Measurements from ENCODE around the gene UBTD1. TPM values are rescaled to one million over a fixed set of nuclear protein-coding genes. Genes with fewer than 3 reads are reported as not detected.
A peak's percentile ranks its signal among the peaks of the same experiment; 100 is the strongest.
"Not testable (repeated sequence)": the region's sequence is repeated elsewhere in the genome, so short reads cannot be mapped to it uniquely, and the experiment has no call there.

UBTD1 gene
- total RNA-seq, 2 experiments from 2014 or later = 1.6 to 2.1 TPM

- intact Hi-C loops (cut with micrococcal nuclease) = no loop called here
- peak; percentile 17 for ATAC-seq
- H3K27ac Mint-ChIP-seq = no peak overlapping the region
- DNase-seq = no peak
- ChIA-PET CTCF (interaction anchor here (1.6 to 1.8 kb wide), 2 partner anchors 10 to 113 kb away, joined by 4 read pairs; partner anchors contain the start of genes AVPI1 and HOGA1), POLR2A (no interaction called here)
- H3K36me3 Mint-ChIP-seq (ENCODE audit: low read depth) = no peaks in the 10 kb centered on the region
- no peaks in the 10 kb centered on the region for H3K9me3 Mint-ChIP-seq
- H3K27me3 Mint-ChIP-seq = no peaks in the 10 kb centered on the region
- no peak overlapping the region for H3K4me3 Mint-ChIP-seq
- H3K4me1 Mint-ChIP-seq (ENCODE audit: low read depth) = no peaks in the 10 kb centered on the region
- no peak for TF ChIP-seq CTCF (IDR thresholded peaks at IDR 0.05)
Observed at GRCh38 chr10:97573672-97574071, 74.9 kb downstream of the UBTD1 start.

- ATAC-seq = no peak
- TF ChIP-seq CTCF (IDR thresholded peaks at IDR 0.05) = no peak
- no peak for DNase-seq
- intact Hi-C loops (cut with micrococcal nuclease) = no loop called here
- CTCF ChIA-PET = interaction anchor here (0.9 to 1.8 kb wide), 5 partner anchors 9 to 157 kb away, joined by 3 to 4 read pairs (median 3); partner anchors contain the start of genes AVPI1 and HOGA1
- no peaks in the 10 kb centered on the region for H3K4me1 Mint-ChIP-seq (ENCODE audit: low read depth)
- POLR2A ChIA-PET = interaction anchor here (0.6 kb wide), 1 partner anchor 160 kb away, joined by 3 read pairs; no protein-coding TSS in a partner anchor
- H3K27ac Mint-ChIP-seq = no peak overlapping the region
- no peaks in the 10 kb centered on the region for H3K27me3 Mint-ChIP-seq
- H3K4me3 Mint-ChIP-seq = no peak overlapping the region
- H3K9me3 Mint-ChIP-seq = no peaks in the 10 kb centered on the region
- H3K36me3 Mint-ChIP-seq (ENCODE audit: low read depth) = no peaks in the 10 kb centered on the region
Observed at GRCh38 chr10:97574374-97575126, 75.8 kb downstream of the UBTD1 start.

GRCh38 chr10:97575127-97575668 lies 76.5 kb downstream of the UBTD1 start:
- ChIA-PET CTCF (interaction anchor here (0.9 to 1.5 kb wide), 4 partner anchors 21 to 156 kb away, joined by 3 read pairs; no protein-coding TSS in a partner anchor), POLR2A (no interaction called here)
- no peaks in the 10 kb centered on the region for H3K9me3 Mint-ChIP-seq
- TF ChIP-seq CTCF (IDR thresholded peaks at IDR 0.05) = no peak
- H3K4me1 Mint-ChIP-seq (ENCODE audit: low read depth) = no peaks in the 10 kb centered on the region
- no peak overlapping the region for H3K27ac Mint-ChIP-seq
- no peak for ATAC-seq
- H3K27me3 Mint-ChIP-seq = no peaks in the 10 kb centered on the region
- no peaks in the 10 kb centered on the region for H3K36me3 Mint-ChIP-seq (ENCODE audit: low read depth)
- intact Hi-C loops (cut with micrococcal nuclease) = no loop called here
- no peak overlapping the region for H3K4me3 Mint-ChIP-seq
- DNase-seq = no peak

GRCh38 chr10:97576487-97576886 lies 77.8 kb downstream of the UBTD1 start:
- H3K36me3 Mint-ChIP-seq (ENCODE audit: low read depth); H3K27me3 Mint-ChIP-seq; H3K4me1 Mint-ChIP-seq (ENCODE audit: low read depth); H3K9me3 Mint-ChIP-seq; H3K27ac Mint-ChIP-seq; intact Hi-C loops (cut with micrococcal nuclease); DNase-seq; ATAC-seq; H3K4me3 Mint-ChIP-seq: not testable (repeated sequence)
- ChIA-PET POLR2A (interaction anchor here (0.7 kb wide), 1 partner anchor 18 kb away, joined by 3 read pairs; no protein-coding TSS in a partner anchor), CTCF (interaction anchor here (0.6 to 1.0 kb wide), 3 partner anchors 12 to 29 kb away, joined by 3 to 4 read pairs (median 3); no protein-coding TSS in a partner anchor)

- intact Hi-C loops (cut with micrococcal nuclease) = no loop called here
- Mint-ChIP-seq H3K27me3 (no peaks in the 10 kb centered on the region), H3K9me3 (no peaks in the 10 kb centered on the region), H3K4me1 (ENCODE audit: low read depth) (no peaks in the 10 kb centered on the region), H3K4me3 (no peak overlapping the region), H3K27ac (no peak overlapping the region), H3K36me3 (ENCODE audit: low read depth) (no peaks in the 10 kb centered on the region)
- ChIA-PET POLR2A (no interaction called here), CTCF (no interaction called here)
- ATAC-seq (no peak), DNase-seq (no peak)
- TF ChIP-seq CTCF (IDR thresholded peaks at IDR 0.05) = no peak
Observed at GRCh38 chr10:97577701-97578100, 79.0 kb downstream of the UBTD1 start.
